NOMO-1 (cell line): Measurements from ENCODE around the gene DOK1.
A peak's percentile ranks its signal among the peaks of the same experiment; 100 is the strongest.

Experiments
- DNase-seq, 2 experiments: peaks; one replicate each; lab custom pipeline; 2025; ENCODE audit not compliant: unreplicated experiment in 2 of 2; lab: John Stamatoyannopoulos, UW

DOK1 gene

GRCh38 chr2:74566754-74567085 lies 12.2 kb downstream of the DOK1 start:
- peak in 1 of 2 experiments; percentile 60 for DNase-seq

GRCh38 chr2:74567881-74568280 lies 13.4 kb downstream of the DOK1 start:
- DNase-seq, result no peak

GRCh38 chr2:74569686-74570085 lies 15.2 kb downstream of the DOK1 start:
- DNase-seq, result no peak

- peak; percentile 22 to 27 for DNase-seq
Measured at GRCh38 chr2:74571058-74571457, 16.5 kb downstream of the DOK1 start.

GRCh38 chr2:74572178-74572925 lies 17.8 kb downstream of the DOK1 start:
- DNase-seq, result no peak

- peak; percentile 73 to 86 for DNase-seq
Measured at GRCh38 chr2:74573747-74574562, 19.4 kb downstream of the DOK1 start.

- no peak for DNase-seq
Measured at GRCh38 chr2:74575320-74575719, 20.8 kb downstream of the DOK1 start.

- DNase-seq, result no peak
Measured at GRCh38 chr2:74576211-74576862, 21.8 kb downstream of the DOK1 start.

GRCh38 chr2:74576863-74577229 lies 22.3 kb downstream of the DOK1 start:
- peak; percentile 89 to 95 for DNase-seq

GRCh38 chr2:74577448-74577847 lies 22.9 kb downstream of the DOK1 start:
- peak; percentile 57 to 68 for DNase-seq

GRCh38 chr2:74578408-74578807 lies 23.9 kb downstream of the DOK1 start:
- no peak for DNase-seq

- no peak for DNase-seq
Measured at GRCh38 chr2:74581463-74581862, 26.9 kb downstream of the DOK1 start.

- DNase-seq, result no peak
Measured at GRCh38 chr2:74582184-74582583, 27.7 kb downstream of the DOK1 start.

- DNase-seq, result no peak
Measured at GRCh38 chr2:74583504-74583903, 29.0 kb downstream of the DOK1 start.

GRCh38 chr2:74584088-74584645 lies 29.6 kb downstream of the DOK1 start:
- DNase-seq, result peak in 1 of 2 experiments; percentile 13

- DNase-seq, result no peak
Measured at GRCh38 chr2:74585406-74586185, 31.1 kb downstream of the DOK1 start.

- DNase-seq, result peak; percentile 60 to 72
Measured at GRCh38 chr2:74587664-74588277, 33.3 kb downstream of the DOK1 start.

GRCh38 chr2:74588664-74589063 lies 34.1 kb downstream of the DOK1 start:
- DNase-seq, result no peak

- DNase-seq, result no peak
Measured at GRCh38 chr2:74593826-74594772, 39.6 kb downstream of the DOK1 start.
